Upper lobe of left lung (tissue), 4 donors: ENCODE measurements around the gene PRR33.

Experiments used
- POLR2AphosphoS5 ChIP-seq, 2 donors: sonication (generic); formaldehyde crosslinking; IDR thresholded peaks; one replicate each; pipeline ENCODE4 v1.5.1; 2017; ENCODE audit warnings: antibody characterized with exemption in 2 of 2
- TF ChIP-seq, protein P1 (sequence below), 6 experiments: fragments of 450-650 bp in 4 of 6; fragments of 200-600 bp in 2 of 6; sonication (generic) in 2 of 6; IDR thresholded peaks; one replicate each; pipeline ENCODE4 v1.5.1; 2016 to 2019; ENCODE audit warnings: antibody characterized with exemption in 6 of 6

DNA sequence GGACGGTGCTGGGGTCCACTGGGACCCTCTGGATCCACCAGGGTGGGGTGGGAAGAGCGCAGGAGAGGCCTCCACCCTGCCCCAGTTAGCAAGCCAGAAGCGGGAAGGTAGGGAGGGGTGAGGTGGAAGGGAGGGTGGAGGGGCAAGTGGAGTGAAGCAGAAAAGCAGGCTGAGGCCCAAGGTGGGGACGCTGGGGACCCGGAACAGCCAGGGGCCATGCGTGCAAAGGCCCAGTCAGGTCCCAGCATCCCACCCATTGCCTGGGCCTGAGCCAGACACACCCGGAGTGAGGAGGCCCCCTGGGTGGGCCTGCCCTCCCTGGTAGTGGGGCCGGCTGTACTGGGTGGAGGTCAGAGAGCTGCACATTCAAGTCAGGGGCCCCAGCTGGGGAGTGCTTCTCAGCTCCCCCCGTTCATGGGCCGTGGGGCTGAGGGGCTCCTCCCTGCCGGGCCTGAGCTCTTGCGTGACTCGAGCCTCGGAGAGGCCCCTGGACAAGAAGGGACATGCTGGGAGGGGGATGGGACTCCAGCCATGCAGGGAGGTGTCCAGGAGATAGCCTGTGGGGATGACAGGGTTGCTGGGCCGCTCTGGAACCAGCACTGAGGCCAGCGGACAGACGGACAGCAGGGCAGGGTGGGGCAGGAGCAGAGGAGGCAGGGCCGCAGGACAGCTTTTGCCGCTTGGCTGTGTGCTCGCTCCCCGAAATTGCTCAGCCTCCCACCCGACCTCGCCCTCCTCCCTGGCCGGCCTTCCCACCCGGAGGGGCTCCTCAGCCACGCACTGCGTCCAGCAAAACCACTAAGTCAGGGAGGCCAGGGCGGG lies 35.5 kb upstream of the PRR33 start:
- TF ChIP-seq POLR2AphosphoS5 (IDR thresholded peaks at IDR 0.05) = no peak
- TF ChIP-seq, protein P1, sequence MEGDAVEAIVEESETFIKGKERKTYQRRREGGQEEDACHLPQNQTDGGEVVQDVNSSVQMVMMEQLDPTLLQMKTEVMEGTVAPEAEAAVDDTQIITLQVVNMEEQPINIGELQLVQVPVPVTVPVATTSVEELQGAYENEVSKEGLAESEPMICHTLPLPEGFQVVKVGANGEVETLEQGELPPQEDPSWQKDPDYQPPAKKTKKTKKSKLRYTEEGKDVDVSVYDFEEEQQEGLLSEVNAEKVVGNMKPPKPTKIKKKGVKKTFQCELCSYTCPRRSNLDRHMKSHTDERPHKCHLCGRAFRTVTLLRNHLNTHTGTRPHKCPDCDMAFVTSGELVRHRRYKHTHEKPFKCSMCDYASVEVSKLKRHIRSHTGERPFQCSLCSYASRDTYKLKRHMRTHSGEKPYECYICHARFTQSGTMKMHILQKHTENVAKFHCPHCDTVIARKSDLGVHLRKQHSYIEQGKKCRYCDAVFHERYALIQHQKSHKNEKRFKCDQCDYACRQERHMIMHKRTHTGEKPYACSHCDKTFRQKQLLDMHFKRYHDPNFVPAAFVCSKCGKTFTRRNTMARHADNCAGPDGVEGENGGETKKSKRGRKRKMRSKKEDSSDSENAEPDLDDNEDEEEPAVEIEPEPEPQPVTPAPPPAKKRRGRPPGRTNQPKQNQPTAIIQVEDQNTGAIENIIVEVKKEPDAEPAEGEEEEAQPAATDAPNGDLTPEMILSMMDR (IDR thresholded peaks at IDR 0.05) = no peak
